NCI-H1694 treated with DMSO at 0.1 percent for 48 hours (cell line): ENCODE data around the gene PFKL.
"Not testable (repeated sequence)": the region's sequence is repeated elsewhere in the genome, so short reads cannot be mapped to it uniquely, and the experiment has no call there.

Experiments
- DNase-seq: peaks from one replicate; lab custom pipeline; 2025; lab: John Stamatoyannopoulos, UW

The PFKL gene

DNA sequence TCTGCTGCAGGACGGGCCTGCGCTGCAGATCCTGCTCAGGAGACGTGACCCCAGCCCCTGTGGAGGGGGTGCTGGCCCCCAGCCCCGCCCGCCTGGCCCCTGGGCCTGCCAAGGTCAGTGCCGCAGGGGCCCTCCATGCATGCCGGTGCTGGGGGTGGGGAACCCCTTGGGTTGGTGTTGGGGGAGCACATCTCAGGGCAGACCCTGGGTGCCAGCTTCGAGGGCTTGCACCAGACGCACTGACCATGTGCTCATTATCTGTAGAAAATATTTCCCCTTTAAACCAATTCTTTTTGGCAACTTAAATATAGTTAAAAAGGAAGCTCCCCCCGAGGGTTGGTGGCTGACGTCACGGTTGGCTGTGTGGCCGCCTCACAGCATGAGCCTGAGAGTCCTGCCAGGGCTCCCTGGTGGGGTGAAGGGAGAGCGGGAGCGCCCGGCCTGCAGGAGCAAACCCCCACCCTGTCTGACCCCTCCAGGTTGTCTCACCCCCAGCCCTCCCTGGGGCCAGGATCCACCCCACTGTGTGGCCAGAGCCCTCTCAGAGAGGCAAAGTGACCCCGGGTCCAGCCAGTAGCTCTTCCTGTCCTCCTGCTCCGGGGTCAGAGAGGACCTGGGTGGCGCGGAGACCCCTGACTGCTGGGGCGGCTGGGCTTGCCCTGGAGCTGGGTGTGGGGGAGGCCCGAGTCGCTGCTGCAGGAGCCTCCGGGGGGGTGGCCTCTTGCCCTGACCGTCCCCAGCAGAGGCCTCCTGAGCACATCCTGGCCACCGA lies 5.3 kb upstream of the PFKL start:
- no peak for DNase-seq

DNA sequence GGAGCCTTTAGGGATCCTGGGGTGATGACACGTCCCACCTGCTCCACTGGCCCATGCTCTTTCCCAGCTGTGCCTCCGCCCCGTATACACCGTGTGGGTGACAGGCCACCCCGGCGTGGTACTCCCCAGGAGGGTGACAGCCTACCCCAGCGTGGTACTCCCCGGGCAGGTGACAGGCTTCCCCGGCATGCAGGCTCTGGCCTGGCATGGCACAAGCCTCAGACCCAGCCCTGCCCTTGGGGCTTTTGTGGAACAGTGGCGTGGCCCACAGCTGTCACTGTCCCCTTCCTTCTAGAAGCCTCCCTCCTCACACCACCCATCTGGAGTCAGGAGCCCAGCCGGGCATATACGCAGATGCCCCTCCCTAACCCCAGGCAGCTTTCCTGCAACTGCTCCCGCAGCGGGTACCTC lies 4.7 kb upstream of the PFKL start:
- no peak for DNase-seq

DNA sequence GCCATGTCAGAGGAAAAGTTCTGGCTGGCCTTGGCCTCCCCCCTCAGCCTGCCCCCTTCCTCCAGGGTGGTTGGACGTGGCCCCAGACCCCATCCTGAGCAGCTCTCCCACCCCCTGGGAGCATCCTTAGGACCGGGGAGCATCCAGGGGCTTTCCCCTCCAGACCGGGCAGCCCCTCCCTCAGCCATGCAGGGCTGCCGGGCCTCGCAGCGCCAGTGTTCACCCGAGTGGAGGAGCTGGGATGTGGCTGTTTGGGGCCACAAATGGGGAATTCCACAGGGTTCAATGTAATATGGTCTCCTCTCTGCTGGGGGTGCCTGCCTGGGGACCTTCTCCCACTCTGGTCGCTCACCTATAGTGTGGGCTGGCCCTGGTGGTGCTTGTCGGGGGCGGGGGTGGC lies 4.2 kb upstream of the PFKL start:
- DNase-seq: no peak

DNA sequence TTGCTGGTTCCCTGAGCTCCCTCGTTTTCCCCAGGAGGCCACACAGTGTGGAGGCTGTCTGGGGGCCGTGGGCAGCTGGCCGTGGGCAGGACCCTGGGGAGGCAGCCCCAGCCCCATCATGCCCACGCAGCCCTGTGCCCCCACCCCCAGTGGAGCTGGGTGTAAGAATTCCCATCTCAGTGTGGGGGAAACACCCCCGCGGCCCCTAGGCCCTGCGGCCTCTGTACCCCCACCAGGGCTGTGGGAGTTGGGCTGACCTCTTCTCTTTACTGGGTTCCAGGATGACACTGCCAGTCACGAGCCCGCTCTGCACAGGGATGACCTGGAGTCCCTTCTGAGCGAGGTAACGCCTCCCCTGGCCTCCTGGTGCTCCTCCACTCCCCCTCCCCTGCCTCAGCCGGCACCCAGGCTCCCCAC lies 3.7 kb upstream of the PFKL start:
- DNase-seq: no peak

DNA sequence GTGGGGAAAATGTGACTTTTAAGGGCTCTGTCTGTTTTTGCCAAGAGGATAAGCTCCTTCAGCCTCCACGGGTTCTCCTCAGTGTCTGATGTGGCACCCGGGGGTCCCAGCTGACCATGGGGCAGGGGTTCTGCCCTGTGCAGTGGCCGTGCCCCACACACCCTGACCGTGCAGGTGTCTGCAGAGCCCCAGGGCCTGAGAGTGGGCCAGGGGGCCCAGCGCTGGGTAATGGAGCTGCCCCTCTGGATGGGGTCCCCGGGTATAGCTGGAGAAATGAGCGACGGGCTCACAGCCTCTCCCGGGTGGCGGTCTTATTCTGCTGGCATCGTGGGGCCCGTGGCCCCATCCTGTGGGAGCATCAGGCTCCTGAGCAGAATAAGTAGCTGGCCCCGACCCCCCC lies 2.9 kb upstream of the PFKL start:
- no peak for DNase-seq

DNA sequence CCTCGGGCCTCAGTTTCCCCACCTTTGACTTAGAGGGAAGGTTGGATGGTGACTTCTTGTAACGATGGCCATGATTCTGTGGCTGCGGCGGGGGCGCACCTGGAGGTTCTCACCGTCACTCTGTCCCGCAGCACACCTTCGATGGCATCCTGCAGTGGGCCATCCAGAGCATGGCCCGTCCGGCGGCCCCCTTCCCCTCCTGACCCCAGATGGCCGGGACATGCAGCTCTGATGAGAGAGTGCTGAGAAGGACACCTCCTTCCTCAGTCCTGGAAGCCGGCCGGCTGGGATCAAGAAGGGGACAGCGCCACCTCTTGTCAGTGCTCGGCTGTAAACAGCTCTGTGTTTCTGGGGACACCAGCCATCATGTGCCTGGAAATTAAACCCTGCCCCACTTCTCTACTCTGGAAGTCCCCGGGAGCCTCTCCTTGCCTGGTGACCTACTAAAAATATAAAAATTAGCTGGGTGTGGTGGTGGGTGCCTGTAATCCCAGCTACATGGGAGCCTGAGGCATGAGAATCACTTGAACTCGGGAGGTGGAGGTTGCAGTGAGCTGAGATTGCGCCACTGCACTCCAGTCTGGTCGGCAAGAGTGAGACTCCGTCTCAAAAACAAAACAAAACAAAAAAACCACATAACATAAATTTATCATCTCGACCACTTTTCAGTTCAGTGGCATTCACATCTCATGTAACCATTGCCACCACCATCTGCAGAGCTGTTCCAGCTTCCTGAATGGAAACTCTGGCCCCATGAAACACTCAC lies 2.1 kb upstream of the PFKL start:
- DNase-seq: peak; percentile 85

DNA sequence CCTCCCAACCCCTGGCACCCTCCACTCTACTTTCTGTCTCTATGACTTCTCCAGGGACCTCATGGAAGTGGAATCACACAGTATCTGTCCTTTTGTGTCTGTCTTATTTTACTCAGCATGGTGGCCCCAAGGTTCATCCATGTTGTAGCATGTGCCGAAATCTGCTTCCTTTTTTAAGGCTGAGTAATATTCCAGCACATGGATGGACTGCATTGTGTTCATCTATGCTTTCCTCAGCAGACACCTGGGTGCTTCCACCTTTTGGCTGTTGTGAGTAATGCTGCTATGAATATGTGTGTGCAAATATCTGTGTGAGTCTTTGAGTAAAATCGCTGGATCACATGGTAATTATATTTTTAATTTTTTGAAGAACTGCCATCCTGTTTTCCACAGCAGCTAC lies 1.6 kb upstream of the PFKL start:
- no peak for DNase-seq

DNA sequence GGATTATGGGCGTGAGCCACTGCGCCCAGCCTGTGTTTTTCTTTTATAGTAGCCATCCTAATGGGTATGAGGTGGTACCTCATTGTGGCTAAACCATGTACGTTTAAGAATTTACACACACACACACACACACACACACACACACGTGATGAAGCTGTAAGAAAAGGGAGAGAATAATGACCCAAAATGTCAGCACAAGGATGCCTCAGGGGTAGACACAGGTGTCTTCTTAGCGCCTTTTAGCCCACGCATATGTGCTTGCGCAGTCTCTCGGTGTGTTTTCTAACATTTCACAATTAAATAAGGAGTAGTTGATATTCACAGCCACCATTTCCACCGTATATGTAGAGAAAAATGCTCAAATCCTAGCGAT lies 782 bp upstream of the PFKL start:
- no peak for DNase-seq

DNA sequence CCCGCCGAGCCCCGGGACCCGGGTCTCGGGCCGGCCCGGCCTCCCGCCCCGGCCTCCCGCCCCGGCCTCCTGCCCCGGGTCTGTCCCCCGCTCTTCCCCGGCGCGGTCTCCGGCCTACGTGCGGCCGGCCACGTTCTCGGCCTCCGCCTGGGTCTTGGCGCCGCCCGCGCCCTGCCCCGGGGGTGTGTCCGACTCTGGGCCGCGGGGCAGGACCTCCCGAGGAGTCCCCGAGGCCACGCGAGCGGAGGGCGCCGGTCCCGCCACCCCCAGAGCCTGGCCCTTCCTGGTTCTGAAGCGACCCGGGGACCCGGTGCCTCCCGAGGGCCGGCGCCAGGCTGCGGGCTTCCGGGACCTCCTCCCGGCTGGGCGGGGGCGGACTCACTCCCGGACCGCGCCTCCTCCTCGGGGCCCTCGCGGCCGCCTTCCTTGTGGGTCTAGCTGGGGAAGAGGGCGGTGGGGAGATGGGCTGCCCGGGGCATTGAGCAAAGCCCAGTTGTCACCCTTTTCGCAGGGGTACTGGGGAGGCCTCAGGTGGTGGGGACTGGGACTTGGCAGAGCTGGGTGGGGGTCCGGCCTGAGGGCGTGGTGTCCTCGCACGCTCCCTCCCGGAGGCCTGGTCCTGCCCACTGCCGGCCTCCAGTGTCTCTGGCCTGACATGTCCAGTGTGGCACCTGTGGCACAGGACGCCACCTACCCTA lies 558 bp downstream of the PFKL start:
- DNase-seq: no peak

DNA sequence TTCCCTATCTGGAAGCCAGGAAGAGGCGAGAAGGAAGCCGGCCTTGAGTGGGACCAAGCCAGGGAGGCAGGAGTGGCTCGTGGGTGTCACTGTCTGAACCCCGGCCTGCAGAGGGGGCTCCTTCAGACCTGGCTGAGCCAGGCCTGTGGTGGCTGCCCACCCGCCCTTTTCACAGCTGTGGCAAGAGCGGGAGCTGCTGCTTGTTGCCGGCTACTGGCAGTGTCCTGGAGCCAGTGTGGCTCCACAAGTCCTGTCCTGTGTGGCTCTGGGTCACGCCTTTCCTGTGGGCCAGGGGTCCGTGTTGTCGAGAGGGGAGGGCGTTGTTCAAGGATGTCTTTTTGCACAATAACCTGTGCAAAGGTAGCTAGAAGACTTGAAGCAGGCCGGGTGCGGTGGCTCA lies 1.3 kb downstream of the PFKL start:
- DNase-seq: no peak

DNA sequence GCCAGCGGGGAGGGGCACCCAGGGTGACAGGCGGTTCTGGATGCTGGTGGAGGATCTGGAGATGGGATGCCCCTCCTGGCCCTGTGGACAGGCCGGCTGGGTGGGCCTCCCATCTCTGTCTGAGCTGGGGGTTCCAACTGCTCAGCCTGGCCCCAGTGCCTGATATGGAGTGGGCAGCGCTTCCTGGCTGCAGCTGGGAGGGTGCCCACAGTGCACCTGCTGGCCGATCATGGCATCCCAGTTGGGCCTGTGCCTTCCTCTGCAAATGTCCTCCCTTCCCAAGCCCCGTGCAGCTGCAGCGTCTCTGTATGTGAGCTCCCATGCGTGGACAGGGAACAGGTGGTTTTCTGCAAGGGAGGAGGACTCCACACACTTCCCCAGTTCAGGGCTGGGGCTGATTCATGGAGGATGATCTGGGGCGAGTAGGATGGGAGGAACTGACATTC lies 2.1 kb downstream of the PFKL start:
- DNase-seq: no peak

DNA sequence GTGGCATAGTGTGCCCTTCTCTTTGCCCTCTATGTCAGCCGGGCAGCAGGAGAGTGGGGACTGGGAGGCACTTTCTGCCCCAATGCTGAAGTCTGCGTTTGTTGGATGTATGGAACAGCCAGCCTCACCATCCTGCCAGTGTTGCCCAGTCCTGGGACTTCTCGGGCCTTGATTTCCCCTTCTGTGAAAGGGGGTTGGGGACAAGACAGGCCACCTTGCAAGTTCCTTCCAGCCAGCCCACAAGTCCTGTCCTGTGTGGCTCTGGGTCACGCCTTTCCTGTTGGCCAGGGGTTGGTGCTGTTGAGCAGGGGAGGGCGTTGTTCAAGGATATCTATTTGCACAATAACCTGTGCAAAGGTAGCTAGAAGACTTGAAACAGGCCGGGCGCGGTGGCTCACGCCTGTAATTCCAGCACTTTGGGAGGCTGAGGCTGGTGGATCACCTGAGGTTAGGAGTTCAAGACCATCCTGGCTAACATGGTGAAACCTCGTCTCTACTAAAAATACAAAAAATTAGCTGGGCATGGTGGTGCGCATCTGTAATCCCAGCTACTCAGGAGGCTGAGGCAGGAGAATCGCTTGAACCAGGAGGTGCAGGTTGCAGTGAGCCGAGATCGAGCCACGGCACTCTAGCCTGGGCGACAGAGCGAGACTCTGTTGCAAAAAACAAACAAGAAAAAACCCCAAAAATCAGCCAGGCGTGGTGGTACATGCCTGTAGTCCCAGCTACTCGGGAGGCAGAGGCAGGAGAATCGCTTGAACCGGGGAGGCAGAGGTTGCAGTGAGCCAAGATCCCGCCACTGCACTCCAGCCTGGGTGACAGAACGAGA lies 2.9 kb downstream of the PFKL start:
- DNase-seq: not testable (repeated sequence)

DNA sequence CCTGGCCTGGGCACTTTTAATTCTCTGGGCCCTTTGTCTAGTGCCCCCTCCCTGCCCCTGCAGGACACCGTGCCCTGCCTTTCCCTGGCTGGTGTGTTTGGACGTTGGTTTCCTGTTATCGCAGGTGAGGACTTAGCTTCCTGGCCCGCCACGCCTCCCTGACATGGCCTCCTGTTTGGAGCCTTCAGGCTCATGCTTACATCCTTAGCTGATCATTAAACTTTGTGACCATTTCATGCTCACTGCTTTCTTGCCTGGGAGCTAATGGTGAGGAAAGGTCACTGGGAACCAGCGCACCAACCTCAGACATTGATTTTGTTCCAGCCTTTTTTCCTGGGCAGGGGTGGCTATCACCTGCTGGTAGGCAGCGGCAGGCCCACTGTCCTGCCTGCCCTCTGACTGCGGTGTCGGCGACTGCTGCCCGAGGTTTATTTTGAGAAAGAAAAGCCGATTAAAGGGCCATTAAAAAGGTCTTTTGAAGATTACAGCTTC lies 3.7 kb downstream of the PFKL start:
- DNase-seq: no peak

DNA sequence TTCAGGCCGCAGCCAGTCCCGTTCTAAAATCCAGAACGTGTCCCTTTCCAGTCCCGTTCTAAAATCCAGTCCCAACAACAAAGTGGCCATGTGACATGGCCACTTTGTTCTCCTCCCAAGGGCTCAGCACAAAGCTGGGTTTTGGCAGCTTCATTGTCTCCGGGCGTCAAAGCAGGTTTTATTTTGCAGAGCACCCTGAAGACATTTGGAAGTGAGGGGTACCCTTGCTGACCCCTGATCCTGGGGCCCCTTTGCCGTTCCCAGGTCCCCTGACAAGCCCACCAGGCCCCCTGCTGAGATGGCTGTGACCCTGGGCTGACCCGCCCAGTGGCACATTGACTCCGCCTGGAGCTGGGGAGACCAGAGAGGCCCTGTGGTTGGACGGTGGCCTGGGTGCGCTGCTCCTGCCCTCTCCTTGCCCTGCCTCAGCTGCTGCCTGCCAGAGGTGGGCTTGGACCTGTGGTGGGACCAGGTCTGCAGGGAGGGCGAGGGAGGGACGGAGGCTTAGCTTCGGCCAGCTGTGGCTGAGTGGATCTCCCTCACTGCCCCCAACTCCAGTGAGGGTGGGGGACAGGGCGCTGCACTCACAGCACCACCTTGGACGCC lies 4.3 kb downstream of the PFKL start:
- no peak for DNase-seq

DNA sequence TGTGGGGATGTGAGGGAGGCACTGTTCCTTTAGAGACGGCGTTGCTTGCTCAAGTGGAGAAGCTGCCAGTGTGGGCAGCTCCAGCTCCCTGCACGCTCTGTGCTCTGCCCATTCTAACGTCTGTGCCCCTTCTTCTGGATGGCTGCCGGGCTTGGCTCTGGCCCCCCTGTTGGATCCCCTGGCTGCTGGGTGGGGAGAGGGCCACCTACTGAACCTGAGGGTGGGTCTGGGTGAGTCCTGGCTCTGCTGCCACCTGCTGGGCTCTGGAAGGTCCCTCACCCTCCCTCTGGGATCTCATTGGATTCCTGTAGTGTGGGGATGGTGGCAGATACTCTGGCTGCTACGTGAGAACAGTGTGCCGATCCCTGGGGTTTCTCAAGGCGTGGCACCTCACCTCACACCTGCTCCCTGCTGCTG lies 5.0 kb downstream of the PFKL start:
- peak; percentile 52 for DNase-seq

DNA sequence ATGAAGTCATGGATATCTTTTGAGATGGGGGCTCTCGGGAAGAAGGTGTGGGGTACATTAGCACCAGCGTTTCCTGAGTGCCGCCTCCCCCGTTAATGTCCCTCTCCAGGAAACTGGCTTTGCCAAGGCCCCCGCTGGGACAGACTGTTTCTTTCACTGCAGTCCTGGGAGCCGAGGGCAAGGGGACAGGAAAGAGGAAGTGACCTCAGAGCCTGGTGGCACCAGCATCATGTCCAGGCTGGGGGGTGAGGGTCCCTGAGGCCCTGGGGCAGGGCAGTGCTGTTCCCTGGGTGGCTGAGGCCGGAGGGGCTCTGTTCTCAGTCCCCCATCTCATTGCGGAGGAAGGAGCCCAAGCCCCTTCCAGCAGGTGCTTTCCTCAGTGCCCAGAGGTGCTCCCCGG lies 5.8 kb downstream of the PFKL start:
- DNase-seq: no peak

DNA sequence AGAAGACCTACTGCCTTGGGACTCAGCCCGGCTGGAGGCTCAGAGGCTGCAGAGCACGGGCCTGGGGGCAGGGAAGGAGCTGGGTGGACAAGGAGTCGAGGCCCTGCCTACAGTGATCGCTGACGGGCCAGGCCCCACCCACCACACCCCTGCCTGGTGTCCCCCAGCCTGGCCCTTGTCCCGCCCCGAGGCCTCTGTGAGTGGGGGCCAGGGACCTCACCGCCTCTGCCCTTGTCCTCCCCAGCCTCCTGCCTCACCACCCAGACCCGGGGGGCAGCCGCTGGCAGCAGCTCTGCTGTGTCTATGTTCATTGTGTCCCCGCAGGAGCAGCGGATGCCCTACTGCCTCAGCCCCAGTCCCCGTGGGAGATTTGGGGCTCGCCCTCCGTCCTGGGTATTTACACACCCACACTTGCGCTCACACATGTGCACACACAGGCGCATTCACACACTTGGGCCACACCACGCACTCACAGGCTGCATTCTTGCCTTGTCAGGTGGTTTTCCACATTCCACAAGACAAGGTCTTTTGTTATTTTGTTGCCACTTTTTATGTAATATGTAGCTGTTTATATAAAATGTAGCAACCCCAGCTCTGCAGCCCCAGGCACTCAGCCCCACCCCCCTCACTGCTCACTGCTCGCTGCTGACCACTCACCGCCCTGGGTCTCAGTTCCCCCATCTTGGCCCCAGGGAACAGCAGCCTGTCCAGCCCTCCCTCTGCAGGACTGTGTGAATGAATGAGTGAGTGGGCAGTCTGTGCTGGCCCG lies 7.3 kb downstream of the PFKL start:
- no peak for DNase-seq

DNA sequence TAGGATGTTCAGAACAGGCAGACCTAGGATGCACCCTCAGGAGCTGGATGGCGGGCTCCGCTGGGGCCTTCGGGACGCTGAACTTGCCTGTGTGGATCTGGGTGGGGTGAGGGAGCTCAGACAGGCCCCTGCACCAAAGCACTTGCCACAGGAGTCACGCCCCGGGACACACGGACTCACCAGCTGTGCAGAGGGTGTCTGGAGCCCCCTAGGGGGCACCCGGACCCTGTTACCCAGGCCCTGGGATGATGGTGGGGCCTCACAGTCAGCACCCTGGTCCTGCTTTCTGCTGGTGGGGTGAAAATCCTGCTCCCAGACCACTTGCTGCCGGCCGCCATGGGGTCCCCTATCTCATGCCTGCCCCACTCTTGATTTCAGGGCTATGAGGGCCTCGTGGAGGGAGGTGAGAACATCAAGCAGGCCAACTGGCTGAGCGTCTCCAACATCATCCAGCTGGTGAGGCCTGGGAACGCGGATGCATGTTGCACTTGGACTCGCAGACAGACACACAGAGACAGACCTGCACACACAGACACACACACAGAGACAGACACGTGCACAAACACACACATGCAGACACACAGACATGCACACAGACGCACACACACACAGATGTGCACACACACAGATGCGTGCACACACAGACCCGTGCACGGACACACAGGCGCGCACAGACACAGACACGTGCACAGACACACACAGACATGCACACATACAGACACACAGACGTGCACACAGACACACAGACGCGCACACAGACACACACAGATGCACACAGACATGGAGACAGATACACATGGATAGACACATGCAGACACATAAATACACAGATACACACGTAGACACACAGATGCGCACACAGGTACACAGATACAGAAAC lies 11.0 kb downstream of the PFKL start:
- no peak for DNase-seq

DNA sequence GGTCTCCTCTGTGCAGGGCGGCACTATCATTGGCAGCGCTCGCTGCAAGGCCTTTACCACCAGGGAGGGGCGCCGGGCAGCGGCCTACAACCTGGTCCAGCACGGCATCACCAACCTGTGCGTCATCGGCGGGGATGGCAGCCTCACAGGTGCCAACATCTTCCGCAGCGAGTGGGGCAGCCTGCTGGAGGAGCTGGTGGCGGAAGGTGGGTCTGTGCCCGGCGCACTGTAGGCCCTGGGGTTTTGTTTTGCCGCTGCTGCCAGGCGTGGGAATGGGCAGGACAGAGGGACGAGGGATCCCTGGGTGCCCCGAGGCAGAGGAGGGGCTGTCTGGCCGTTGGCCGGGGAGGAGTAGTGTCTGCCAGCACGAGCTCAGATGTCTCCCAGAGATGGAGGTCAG lies 12.2 kb downstream of the PFKL start:
- no peak for DNase-seq

DNA sequence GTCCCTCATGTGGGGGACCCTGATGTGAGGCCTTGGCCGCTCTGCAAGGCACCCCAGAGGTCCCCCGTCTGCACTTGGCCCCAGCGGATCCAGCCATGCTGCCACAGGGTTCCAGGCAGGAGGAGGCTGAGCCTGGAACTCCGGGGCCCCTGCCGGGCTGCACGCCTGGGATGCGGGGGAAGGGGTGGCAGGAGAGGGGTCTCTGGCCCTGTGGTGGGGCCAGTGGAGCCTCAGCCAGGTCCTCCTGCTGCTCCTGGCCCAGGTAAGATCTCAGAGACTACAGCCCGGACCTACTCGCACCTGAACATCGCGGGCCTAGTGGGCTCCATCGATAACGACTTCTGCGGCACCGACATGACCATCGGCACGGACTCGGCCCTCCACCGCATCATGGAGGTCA lies 12.9 kb downstream of the PFKL start:
- no peak for DNase-seq
